SU-DHL-6 (cell line): ENCODE measurements around the gene RPS6KA3.

ENCODE experiments used
- H2AFZ ChIP-seq: fragments of 200-600 bp; sonication (generic); 2 replicates; pipeline ENCODE4 v1.6.1; 2014; ENCODE audit warnings: low read depth, mild to moderate bottlenecking, moderate library complexity, mixed read lengths, antibody characterized with exemption, low read length; ENCODE audit not compliant: severe bottlenecking
- H3F3A ChIP-seq: fragments of 200-600 bp; shearing (Covaris generic); 2 replicates; pipeline ENCODE4 v1.6.0; 2016; ENCODE audit warnings: antibody characterized with exemption, mild to moderate bottlenecking; ENCODE audit not compliant: insufficient read depth
- H3K27ac ChIP-seq: fragments of 200-600 bp; sonication (generic); 2 replicates; pipeline ENCODE4 v1.5.1; 2016; ENCODE audit warnings: low read depth, mild to moderate bottlenecking, low read length, moderate library complexity, mixed read lengths
- H3K27me3 ChIP-seq: fragments of 200-600 bp; sonication (generic), shearing (Covaris generic); 2 replicates; pipeline ENCODE4 v1.6.0; 2014; ENCODE audit warnings: mild to moderate bottlenecking, low read length
- H3K36me3 ChIP-seq: fragments of 200-600 bp; sonication (generic); 2 replicates; pipeline ENCODE4 v1.6.1; 2014; ENCODE audit warnings: mild to moderate bottlenecking, low read length, mixed read lengths
- H3K4me2 ChIP-seq: fragments of 300-600, 200-600 bp; shearing (Covaris generic), sonication (generic); 2 replicates; pipeline ENCODE4 v1.6.0; 2014; ENCODE audit warnings: low read length, low read depth, mild to moderate bottlenecking; ENCODE audit not compliant: poor library complexity, severe bottlenecking
- H3K4me3 ChIP-seq: fragments of 200-600 bp; sonication (generic); 2 replicates; pipeline ENCODE4 v1.5.1; 2014; ENCODE audit warnings: antibody characterized with exemption, low read length, mild to moderate bottlenecking, mixed read lengths; ENCODE audit not compliant: insufficient read depth, poor library complexity, severe bottlenecking
- H3K79me2 ChIP-seq: fragments of 200-600 bp; sonication (generic); 2 replicates; pipeline ENCODE4 v1.6.1; 2014; ENCODE audit warnings: mild to moderate bottlenecking, low read length, moderate library complexity; ENCODE audit not compliant: insufficient read depth
- H3K9ac ChIP-seq: fragments of 200-600 bp; sonication (generic); 2 replicates; pipeline ENCODE4 v1.7.0; 2014; ENCODE audit warnings: mild to moderate bottlenecking, low read length
- H3K9me2 ChIP-seq: fragments of 200-600 bp; sonication (generic); replicated peaks from 2 replicates; pipeline ENCODE4 v1.6.1; 2014; ENCODE audit warnings: low read length; ENCODE audit not compliant: insufficient read depth
- H3K9me3 ChIP-seq: fragments of 200-600 bp; sonication (generic); 2 replicates; pipeline ENCODE4 v1.6.1; 2014; ENCODE audit warnings: low read length, mixed read lengths; ENCODE audit not compliant: insufficient read depth
- H4K20me1 ChIP-seq: fragments of 200-600 bp; sonication (generic); 2 replicates; pipeline ENCODE4 v1.6.1; 2014; ENCODE audit warnings: low read depth, mild to moderate bottlenecking, antibody characterized with exemption, low read length, moderate library complexity, mixed read lengths
- EZH2phosphoT487 ChIP-seq: fragments of 200-600 bp; sonication (generic), shearing (Covaris generic); conservative IDR thresholded peaks from 2 replicates; pipeline ENCODE4 v1.6.1; 2018; ENCODE audit warnings: mild to moderate bottlenecking, antibody characterized with exemption, low read length, moderate library complexity, mixed read lengths
- TF ChIP-seq, protein P1 (sequence below): fragments of 200-600 bp; sonication (generic); IDR thresholded peaks from one replicate; pipeline ENCODE4 v1.5.1; 2017; ENCODE audit warnings: antibody characterized with exemption, mild to moderate bottlenecking, low read length, moderate library complexity; ENCODE audit not compliant: insufficient read depth, poor library complexity, severe bottlenecking

The RPS6KA3 gene

DNA sequence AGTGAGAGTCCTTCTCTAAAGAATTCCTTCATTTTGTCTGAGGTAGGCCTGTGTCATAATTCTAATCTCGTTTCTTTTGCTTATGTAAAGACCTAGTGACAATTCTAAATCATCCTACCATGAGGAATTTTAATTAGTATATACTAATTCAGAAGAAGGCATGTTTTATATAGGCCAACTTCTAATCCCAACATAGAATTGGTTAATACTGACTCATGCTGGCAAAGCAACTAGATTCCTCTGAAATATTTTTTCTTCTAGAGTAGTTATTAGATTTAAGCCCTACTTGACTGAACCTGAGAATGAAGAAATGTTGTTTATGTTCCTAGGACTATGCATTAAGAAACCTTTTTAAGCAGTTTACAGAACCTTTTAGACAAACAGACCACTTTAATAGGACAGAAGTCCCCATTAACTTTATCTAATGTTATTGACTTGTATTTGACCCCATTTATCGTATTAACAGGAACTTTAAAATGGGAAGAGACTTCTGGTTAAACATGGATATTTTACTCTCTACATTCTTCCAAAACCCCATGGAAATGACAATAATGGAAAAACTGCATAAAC lies 69.0 kb downstream of the RPS6KA3 start:
- H3K4me2 ChIP-seq, result no peak overlapping the region
- no peaks in the 10 kb centered on the region for H3K9me3 ChIP-seq
- no peak overlapping the region for H3K4me3 ChIP-seq
- no peaks in the 10 kb centered on the region for H4K20me1 ChIP-seq
- no peak overlapping the region for H3K27ac ChIP-seq
- H3K9ac ChIP-seq, result no peak overlapping the region
- H2AFZ ChIP-seq, result no peak overlapping the region
- no peaks in the 10 kb centered on the region for H3K79me2 ChIP-seq
- no peak for TF ChIP-seq EZH2phosphoT487
- TF ChIP-seq, protein P1, sequence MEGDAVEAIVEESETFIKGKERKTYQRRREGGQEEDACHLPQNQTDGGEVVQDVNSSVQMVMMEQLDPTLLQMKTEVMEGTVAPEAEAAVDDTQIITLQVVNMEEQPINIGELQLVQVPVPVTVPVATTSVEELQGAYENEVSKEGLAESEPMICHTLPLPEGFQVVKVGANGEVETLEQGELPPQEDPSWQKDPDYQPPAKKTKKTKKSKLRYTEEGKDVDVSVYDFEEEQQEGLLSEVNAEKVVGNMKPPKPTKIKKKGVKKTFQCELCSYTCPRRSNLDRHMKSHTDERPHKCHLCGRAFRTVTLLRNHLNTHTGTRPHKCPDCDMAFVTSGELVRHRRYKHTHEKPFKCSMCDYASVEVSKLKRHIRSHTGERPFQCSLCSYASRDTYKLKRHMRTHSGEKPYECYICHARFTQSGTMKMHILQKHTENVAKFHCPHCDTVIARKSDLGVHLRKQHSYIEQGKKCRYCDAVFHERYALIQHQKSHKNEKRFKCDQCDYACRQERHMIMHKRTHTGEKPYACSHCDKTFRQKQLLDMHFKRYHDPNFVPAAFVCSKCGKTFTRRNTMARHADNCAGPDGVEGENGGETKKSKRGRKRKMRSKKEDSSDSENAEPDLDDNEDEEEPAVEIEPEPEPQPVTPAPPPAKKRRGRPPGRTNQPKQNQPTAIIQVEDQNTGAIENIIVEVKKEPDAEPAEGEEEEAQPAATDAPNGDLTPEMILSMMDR, result no peak
- no peaks in the 10 kb centered on the region for H3K27me3 ChIP-seq
- H3K36me3 ChIP-seq, result no peaks in the 10 kb centered on the region
- H3K9me2 ChIP-seq, result no peaks in the 10 kb centered on the region
- H3F3A ChIP-seq, result no peaks in the 10 kb centered on the region

DNA sequence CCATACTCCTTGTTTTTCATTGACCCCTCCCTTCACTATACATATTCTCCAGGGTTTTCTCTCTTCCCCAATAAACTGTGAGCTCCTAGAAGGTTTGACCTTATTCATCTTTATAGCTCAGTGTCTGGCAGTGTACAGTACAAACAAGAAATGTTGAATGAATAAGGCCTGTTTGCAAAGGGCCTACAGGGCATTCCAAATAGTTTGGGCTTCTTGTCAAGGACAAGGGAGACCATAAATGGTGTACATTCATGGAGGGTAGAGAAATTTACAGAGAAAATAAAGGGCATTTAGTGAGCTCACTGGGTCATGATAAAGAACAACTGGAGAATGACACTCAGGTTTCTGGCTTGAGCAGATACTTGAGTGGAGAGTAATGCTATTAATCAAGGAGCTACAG lies 77.5 kb downstream of the RPS6KA3 start:
- no peaks in the 10 kb centered on the region for H3F3A ChIP-seq
- H3K9me3 ChIP-seq, result no peaks in the 10 kb centered on the region
- no peak for TF ChIP-seq EZH2phosphoT487
- TF ChIP-seq, protein P1, result no peak
- H2AFZ ChIP-seq, result no peak overlapping the region
- H4K20me1 ChIP-seq, result no peaks in the 10 kb centered on the region
- no peak overlapping the region for H3K4me3 ChIP-seq
- H3K4me2 ChIP-seq, result no peak overlapping the region
- H3K79me2 ChIP-seq, result no peaks in the 10 kb centered on the region
- H3K27me3 ChIP-seq, result no peaks in the 10 kb centered on the region
- no peaks in the 10 kb centered on the region for H3K36me3 ChIP-seq
- H3K27ac ChIP-seq, result no peak overlapping the region
- H3K9me2 ChIP-seq, result no peaks in the 10 kb centered on the region
- H3K9ac ChIP-seq, result no peak overlapping the region

DNA sequence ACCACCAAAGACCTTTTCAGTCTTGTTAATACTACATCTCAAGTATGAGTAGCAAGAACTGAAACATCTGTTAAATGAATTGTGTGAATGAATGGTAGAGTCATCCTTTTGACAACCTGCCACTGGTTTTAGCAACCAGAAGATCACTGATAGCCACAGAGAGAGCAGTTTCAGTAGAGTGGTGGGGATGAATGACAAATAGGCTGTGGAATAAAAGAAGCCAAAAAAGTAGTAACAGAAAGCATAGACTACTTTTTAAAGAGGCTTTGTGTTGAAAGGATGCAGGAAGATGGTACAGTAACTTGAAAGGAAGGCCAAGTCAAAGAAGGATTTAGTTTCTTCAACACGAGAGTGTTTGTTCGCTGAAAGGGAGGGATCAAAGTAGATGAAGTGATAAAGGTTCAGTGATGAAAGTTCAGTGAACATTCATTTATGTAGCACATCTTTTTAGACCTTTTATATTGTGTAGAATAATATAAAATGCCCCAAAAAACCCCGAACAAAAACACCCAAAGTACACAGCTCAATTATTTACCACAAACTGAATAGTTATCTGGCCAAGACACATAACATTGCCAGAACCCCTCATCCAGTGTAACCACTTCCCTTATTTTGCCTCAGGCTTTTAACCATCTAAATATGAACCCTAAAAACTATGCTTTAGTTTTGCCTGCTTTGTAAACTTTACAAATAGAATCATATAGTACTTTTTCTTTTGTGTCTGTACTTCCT lies 84.9 kb downstream of the RPS6KA3 start:
- Histone ChIP-seq H3K79me2 (no peaks in the 10 kb centered on the region), H4K20me1 (no peaks in the 10 kb centered on the region), H3K36me3 (no peaks in the 10 kb centered on the region), H3K9ac (no peak overlapping the region), H3K27ac (no peak overlapping the region), H3K27me3 (no peaks in the 10 kb centered on the region), H3F3A (0 out of 2 replicates have a peak, but pooled peaks cover 3% of the 10 kb centered on the region), H3K9me2 (no peaks in the 10 kb centered on the region), H2AFZ (no peak overlapping the region), H3K9me3 (no peaks in the 10 kb centered on the region), H3K4me3 (no peak overlapping the region), H3K4me2 (no peak overlapping the region)
- no peak for TF ChIP-seq EZH2phosphoT487
- TF ChIP-seq, protein P1, result no peak
